NCI-H1436 (cell line): ENCODE results near the gene RASA2.

Experiments used
- DNase-seq: peaks from one replicate; lab custom pipeline; 2025; lab: John Stamatoyannopoulos, UW

RASA2 gene

DNA sequence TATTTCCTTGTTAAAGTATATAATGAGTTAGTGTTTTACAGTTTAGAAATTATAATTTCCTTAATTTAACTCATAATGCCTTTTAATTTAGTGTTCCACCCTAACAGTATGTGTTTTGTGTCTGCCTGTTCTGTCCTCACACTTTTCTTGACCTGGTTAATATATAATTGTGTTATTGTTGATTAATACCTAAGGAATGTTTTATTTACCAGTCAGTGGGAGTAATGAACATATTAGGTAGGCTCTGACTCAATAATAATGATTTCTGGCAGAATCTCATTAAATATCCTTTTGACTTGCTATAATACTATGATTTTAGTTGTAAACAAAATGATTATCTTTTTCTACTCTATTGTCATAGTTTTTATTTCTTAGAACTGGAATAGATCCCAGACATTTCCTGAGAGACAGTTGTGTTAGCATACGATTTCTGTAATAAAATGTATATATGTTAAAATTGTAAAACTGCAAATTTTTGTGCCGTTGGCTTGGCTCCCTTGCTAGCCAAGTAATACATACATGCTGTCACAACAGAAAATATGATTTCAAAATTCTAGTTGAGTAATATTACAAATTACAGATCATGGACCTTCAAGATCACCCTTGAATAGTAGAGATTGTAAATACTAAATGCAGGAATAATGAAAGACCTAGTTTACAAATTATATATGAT, 51.9 kb downstream of the RASA2 start:
- DNase-seq = no peak

GRCh38 chr3:141539431-141540187, 52.8 kb downstream of the RASA2 start:
- no peak for DNase-seq

DNA sequence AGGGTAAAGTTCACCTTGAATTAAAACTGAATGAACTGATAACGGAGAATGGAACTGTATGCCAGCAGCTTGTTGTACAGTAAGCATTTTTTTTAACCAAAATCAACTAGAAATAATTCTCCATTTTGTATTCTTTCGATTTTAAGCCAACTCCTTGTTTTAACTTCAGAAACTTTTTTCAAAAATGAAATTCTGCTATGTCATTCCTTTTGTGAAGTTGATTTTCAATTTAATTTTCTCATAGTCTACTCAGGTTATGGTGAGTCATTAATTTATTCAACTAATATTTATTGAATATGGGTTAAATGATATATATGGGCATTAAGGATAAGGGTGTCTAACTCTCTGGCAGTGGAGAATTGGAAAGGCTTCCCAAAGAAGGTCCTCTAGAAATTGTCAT, 53.7 kb downstream of the RASA2 start:
- DNase-seq = no peak

DNA sequence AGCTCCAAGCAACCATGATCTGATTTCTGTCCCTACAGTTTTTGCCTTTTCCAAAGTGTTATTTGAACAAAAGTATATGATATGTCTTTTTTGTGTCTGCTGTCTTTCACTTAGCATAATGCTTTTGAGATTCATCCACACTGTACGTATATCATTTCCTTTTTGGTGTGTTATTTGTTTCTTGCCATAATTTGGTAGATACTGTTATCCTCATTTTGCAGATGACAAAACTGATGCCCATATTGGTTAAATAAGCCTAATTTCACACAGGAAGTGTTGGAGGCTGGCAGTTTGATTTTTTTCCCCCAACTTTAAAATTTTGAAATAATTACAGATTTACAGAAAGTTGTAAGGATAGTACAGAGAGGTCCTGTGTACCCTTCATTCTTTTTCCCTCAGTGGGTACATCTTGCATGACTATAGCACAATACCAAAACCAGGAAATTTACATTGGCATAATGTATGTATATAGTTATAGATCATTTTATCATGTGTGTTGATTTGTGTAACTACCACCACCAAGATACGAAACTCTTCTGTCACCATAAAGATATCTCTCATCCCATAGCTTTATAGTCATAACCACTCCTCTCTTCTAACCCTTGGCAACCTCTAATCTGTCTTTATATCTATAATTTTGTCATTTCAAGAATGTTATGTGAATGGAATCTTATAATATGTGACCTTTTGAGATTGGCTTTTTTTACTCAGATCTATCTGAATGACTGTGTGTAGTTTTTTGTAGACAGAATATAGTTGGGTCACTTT, 55.6 kb downstream of the RASA2 start:
- DNase-seq = no peak

DNA sequence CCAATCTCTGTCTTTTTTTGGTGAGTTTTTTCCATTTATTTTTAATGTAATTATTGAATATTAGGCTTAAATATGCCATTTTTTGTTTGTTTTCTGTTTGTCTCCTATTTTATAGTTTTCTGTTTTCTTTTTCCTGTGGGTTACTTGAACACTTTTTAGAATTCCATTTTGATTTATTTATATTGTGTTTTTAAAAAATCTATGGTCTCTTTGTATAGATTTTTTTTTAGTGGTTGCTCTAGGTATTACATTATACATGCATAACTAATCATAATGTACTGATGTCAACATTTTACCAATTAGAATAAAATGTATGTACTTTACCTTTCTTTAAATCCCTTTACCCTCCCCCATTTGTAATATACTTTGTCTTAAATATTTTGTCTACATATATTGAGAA, 56.2 kb downstream of the RASA2 start:
- DNase-seq = no peak

DNA sequence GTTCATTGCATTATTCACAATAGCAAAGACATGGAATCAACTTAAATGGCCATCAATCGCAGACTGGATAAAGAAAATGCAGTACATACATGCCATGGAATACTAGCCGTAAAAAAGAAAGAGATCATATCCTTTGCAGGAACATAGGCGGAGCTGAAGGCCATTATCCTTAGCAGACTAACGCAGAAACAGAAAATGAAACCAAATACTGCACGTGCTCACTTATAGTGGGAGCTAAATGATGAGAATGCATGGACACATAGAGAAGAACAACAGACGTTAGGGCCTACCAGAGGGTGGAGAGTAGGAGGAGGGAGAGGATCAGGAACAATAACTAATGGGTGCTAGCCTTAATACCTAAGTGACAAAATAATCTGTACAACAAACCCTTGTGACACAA, 57.9 kb downstream of the RASA2 start:
- no peak for DNase-seq

DNA sequence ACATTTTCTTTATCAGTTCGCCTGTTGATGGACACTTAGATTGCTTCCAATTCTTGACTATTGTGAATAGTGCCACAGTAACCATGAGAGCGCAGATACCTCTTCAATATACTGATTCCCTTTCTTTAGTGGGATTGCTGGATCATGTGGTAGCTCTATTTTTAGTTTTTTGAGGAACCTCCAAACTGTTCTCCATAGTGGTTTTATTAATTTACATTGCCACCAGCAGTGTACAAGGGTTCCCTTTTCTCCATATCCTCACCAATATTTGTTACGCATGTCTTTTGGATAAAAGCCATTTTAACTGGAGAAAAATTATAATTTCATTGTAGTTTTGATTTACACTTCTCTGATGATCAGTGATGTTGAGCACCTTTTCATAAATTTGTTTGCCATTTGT, 59.3 kb downstream of the RASA2 start:
- no peak for DNase-seq

- no peak for DNase-seq
Observed at GRCh38 chr3:141546586-141546985, 59.8 kb downstream of the RASA2 start.

GRCh38 chr3:141547791-141548190, 61.0 kb downstream of the RASA2 start:
- DNase-seq = no peak

DNA sequence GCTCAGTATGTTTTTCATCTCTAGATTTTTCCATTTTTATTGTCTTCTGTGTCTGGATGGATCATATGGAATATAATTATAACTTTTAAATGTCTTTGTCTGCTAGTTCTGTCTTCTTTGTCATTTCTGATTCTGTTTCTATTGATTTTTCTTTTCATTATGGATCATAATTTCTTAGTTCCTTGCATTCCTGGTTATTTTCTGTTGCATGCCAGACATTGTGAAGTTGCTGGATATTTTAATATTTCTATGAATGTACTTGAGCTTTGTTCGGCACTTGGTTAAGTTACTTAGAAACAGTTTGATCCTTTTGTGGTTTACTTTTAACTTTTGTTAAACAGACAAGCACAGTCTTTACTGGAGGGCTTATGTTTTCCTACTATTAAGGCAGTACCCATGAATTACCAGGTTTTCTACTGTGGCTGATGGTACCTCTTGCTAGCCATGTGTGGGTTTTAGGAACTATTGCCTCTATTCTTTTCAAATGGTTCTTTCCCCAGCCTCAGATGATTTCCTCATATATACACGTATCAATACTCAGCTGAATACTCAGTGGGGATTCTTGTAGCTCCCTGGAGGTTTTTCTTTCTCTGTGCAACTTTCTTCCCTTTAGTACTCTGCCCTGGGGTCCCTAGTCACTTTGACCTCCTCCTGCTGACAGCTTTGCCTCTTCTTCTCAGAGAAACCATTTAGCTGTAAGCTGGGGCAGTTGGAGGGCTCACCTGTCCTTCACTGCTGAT, 64.3 kb downstream of the RASA2 start:
- no peak for DNase-seq

DNA sequence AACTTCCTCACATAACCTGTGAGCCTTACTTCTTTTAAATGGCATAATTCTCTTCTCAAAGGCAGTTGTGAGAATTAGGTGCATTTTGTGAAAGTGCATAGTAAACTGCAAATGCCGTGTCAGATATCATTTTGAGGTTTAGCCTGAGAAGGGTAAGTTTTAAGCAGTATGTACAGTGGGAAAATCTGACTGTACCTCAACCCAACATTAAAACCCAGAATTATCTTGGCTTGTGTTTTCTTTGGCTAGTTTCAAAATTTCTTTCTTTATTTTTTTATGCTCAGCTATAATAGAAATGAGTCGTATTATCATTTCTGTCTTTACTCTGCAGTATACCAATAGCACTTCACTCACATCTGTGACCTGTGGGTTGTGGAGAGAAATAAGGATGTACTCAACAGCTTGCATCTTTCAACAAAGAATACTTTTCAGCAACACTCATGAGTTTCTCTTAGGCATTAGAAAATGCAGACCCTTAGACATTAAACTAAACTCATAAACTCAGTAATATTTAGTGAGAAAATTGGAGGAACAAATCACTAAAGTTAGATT, 65.7 kb downstream of the RASA2 start:
- DNase-seq = no peak

DNA sequence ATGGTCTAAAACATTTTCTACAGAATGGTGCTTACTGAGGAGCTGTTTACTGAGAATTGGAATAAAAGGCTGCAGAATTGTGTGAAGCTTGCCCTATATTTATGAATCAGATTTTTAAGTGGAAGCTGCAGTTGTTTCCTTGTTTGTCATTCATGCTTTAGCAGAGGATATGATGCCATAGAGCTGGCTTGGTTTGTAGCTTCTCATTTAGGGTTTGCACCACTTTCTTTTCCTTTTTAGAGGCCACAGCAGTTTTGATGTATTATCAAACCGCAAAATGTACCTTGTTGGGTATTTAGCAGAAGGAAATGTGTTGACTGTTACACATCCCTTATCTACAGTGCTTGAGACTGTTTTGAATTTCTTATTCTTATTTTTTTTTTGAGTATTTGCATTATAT, 66.2 kb downstream of the RASA2 start:
- DNase-seq = no peak

- no peak for DNase-seq
Observed at GRCh38 chr3:141556034-141556433, 69.2 kb downstream of the RASA2 start.

- DNase-seq = peak; percentile 16
Observed at GRCh38 chr3:141557961-141558706, 71.3 kb downstream of the RASA2 start.

DNA sequence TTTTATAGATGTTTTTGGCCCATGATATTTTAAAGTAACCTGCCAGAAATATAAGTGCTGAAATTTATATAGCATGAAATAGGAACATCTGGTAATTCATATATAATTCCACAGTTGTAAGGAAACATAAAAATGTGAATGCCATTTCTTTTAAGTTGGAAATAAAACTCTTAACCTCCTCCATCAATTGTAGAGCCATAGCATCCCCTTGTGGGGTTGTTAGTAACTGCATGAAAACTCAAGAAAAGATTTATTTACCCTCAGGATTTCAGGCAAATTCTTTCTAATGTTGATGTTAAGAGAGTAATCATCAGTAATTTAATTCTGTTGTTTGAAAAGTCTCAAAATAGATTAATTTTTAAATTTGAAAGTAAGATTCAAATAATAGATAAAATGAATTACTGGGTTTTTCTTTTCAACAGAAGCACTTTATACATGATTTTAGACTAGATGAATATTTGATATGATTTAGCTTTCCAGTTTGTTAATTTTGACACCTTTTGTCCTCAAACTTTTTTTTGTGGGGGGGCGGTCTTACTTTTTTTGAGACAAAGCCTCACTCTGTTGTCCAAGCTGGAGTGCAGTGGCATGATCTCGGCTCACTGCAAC, 74.7 kb downstream of the RASA2 start:
- peak; percentile 58 for DNase-seq

- no peak for DNase-seq
Observed at GRCh38 chr3:141564241-141564640, 77.4 kb downstream of the RASA2 start.

- DNase-seq = no peak
Observed at GRCh38 chr3:141570068-141570467, 83.2 kb downstream of the RASA2 start.

- peak; percentile 24 for DNase-seq
Observed at GRCh38 chr3:141575879-141576743, 89.3 kb downstream of the RASA2 start.

DNA sequence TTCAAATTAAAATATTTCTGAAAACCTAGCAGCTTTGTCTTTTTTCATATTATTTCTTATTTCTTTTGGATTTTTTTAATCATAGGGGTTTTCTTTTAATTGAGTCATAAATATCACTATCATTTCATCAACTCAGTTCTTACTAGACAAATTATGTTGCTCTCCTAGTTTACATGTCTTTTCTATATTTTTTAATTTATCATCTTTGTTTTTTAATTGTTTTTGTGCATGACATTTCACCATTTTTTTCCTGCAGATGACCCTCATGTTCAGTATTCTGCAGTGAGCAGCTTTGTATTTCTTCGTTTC, 89.9 kb downstream of the RASA2 start:
- no peak for DNase-seq
